GM18858 (cell line): ENCODE data around the gene TIMP4.

Experiments used
- ATAC-seq: cut with Tn5 transposase; IDR thresholded peaks from one replicate; pipeline ENCODE4 v1.9.1; 2021; ENCODE audit not compliant: unreplicated experiment

Gene TIMP4

DNA sequence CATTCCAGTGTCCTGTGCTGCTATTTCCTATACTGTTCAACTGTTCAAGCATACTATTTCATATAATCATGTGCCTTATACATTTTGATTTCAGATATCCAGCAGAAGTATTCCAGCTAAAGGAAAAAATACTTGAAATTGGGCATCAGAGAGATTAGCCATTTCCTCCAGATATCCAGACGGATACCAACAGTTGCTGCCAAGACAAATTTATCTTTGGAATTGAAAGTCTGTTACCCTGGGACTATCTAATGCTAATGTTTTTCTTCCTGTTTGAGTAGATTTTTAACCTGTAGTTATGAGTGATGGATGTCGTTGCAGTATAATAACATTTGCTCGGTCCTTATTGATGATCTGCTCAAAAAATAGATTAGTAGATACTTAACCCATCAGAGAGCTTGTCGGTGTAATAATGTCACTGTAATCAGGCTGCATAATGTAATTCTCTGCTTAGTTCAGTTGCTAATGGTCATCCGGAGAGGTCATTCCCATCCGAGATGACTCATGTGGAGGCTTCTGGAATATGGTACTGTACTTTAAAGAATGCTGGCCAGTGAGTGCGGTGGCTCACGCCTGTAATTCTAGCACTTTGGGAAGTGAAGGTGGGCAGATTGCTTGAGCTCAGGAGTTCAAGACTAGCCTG, 51.5 kb downstream of the TIMP4 start:
- no peak for ATAC-seq
